Camera-type eye (tissue), 1 donor: Measurements from ENCODE around the gene CLDN6. TPM values are rescaled to one million over a fixed set of nuclear protein-coding genes. Genes with fewer than 3 reads are reported as not detected.

Source experiments
- total RNA-seq: library from RNA; depleted of rRNA; stranded (reverse); fragments of >200 nt; gene quantifications from one replicate; pipeline ENCODE4 v1.2.3, GENCODE V29; 2014

CLDN6 gene, protein sequence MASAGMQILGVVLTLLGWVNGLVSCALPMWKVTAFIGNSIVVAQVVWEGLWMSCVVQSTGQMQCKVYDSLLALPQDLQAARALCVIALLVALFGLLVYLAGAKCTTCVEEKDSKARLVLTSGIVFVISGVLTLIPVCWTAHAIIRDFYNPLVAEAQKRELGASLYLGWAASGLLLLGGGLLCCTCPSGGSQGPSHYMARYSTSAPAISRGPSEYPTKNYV
- not detected for total RNA-seq

GRCh38 chr16:3017794-3018506 lies at the start of gene CLDN6:
CLDN6 (minus strand) TSS chr16:3018183; CDS start chr16:3016021, 2,162 bp downstream.

GRCh38 chr16:3065069-3065741 lies 47.2 kb upstream of the CLDN6 start, which contains the start of gene IL32:
IL32 (plus strand) TSS chr16:3065640; CDS start chr16:3065812, 172 bp downstream.

DNA sequence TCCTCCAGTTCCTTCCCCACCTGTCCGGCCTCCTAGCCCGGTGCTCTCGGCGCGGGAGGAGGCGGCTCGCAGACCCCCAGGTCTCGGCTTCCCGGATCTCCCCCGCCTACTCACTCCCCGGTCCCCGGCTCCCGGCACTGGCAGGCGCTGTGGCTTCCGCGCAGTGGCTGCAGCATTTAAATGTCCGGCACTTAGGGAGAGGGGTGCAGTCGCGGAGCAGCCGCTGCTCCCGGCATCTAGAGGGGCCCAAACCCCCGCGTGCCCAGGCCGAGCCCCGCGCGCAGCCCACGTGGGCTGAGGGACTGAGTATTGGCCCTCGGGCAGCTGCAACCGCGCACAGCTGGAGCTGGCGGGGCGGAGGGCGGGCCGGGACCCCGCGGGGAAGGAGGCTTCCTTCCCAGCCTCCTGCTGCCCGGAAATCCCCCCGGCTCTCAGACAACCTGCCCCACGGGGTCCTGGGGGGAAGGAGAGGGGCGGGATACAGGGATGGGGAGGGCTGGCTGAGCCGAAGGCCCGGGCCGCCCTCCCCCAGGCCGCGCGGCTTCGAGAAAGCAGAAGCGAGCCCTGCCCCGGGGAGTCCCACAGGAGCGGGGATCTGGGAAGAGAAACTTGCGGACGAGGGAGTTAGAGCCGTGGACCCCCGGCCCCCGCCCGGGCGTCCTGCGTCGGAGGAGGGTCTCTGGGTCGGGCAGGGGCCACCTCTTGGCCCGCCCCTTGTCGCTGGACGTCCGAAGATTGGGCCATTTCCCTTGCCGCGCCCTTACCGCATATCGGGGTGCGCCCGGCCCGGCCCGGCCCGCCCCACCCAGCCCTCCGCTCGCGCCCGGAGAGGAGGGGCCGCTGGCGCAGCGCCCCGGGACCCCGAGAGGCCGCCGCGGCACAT lies 28.0 kb upstream of the CLDN6 start, which contains the start of gene MMP25:
Gene MMP25 (plus strand): TSS at position 804 of the 883 bp plus-strand sequence. CDS start 357 bp downstream, outside the sequence.

DNA sequence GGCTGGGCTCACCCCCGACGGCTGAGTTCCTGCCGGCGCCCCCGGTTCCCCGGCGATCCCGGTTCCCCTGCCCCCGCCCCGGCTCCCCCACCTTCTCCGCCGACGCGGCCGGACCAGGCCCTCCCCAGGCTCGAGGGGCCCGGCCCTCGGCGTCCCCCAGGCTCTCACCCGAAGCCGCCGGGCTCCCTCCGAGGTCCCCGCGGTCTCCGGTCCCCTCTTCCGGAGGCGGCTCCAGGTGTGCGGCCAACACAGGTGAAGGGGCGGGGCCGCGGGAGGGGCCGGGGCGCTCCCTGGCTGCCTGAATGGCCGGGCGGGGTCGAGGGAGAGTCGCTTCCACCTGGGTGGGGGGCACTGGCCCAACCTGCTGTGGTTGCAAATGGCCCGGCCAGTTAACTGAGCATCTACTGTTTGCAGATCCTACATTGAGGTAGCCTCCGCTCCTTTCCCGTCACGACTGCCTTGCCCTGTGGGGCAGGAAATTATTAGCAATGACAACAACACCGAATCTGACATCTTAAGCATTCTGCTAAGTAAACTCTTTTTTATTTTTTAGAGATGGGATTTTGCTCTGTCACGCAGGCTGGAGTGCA lies 18.8 kb upstream of the CLDN6 start, which contains the start of gene BICDL2:
Gene BICDL2 (minus strand): TSS at position 219 of the 590 bp plus-strand sequence. CDS start 1,448 bp downstream, outside the sequence.

DNA sequence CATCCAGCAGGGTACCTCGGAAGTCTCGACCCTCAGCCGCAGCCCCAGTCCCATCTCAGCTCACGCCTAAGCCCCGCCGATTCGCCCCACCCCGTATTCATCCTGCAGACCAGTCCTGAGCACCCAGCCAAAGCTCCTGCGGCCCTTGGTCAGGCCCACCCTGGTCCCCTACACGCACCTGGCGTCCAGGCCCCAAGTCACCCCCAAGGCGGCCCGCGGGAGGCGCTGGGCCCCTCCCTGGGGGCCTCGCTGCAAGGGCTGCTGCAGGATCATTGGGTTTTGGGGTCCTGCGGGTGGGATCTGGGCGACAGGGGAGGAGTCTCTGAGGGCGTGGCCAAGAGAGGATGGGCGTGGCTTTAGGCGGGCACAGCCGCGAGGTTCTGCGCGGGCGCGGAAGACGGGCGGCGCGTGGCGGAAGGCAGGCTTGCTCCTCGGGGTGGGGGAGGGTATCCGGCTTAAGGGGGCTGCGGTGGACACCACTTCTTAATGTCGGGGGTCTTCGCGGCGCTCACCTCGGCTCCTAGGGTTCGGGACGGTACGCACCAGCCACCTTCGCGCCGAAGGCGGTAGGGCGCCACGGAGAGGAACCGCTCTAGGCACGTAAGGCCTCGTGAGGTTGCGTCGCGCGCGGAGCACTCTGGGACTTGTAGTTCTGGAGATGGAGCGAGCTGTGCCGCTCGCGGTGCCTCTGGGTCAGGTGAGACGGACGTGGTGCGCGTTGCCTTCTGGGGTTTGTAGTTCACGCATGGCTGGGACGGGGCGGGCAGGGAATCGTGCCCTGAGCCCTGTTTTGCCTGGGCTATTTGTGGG lies 5.9 kb upstream of the CLDN6 start, which contains the start of the genes HCFC1R1 and THOC6:
Gene HCFC1R1 (minus strand): TSS at position 274 of the 810 bp plus-strand sequence. CDS start 1 bp downstream, at position 273.
Gene THOC6 (plus strand): TSS at position 367 of the 810 bp plus-strand sequence. CDS start 292 bp downstream, at position 659.

DNA sequence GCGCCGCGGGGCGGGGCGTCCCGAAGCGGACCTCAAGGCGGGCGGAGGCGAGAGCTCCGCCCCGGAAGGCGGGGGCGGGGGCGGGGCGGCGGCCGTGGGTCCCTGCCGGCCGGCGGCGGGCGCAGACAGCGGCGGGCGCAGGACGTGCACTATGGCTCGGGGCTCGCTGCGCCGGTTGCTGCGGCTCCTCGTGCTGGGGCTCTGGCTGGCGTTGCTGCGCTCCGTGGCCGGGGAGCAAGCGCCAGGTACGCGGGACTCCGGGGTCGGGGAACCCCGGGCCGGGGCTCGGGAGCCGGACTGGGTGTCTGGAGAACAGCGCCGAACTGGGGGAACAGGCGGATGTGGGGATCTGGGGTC lies 2.2 kb upstream of the CLDN6 start, which contains the start of gene TNFRSF12A:
Gene TNFRSF12A (plus strand): TSS at position 122 of the 357 bp plus-strand sequence. CDS start 30 bp downstream, at position 152.

DNA sequence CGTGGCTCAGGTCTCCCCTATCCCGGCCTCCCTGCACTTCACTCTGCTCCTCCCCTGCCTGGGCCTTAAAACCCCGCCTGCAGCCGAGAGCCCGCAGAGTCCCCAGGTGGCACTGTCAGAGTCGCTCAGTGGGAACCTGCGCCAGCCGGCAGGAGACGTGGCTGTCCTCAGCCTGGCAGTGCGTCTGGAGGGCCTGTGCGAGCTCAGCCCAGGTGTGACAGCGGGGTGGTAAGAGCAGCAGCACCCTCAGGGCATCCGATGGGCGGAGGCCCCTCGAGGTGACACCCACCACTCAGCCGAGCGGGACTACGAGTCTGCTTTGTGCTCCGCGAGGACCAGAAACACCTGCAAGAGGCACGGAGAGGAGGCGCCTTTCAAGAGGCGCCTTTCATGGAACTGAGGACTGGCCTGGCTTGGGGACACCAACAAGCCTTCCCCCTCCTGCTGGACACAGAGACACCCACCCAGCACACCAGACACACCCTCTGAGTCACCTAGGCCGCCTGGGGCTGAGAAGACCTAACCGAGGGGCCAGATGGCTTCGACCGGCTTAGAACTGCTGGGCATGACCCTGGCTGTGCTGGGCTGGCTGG lies 5.1 kb downstream of the CLDN6 start, which contains the start of gene CLDN9:
Gene CLDN9 (plus strand): TSS at position 96 of the 593 bp plus-strand sequence. CDS start 440 bp downstream, at position 536.

DNA sequence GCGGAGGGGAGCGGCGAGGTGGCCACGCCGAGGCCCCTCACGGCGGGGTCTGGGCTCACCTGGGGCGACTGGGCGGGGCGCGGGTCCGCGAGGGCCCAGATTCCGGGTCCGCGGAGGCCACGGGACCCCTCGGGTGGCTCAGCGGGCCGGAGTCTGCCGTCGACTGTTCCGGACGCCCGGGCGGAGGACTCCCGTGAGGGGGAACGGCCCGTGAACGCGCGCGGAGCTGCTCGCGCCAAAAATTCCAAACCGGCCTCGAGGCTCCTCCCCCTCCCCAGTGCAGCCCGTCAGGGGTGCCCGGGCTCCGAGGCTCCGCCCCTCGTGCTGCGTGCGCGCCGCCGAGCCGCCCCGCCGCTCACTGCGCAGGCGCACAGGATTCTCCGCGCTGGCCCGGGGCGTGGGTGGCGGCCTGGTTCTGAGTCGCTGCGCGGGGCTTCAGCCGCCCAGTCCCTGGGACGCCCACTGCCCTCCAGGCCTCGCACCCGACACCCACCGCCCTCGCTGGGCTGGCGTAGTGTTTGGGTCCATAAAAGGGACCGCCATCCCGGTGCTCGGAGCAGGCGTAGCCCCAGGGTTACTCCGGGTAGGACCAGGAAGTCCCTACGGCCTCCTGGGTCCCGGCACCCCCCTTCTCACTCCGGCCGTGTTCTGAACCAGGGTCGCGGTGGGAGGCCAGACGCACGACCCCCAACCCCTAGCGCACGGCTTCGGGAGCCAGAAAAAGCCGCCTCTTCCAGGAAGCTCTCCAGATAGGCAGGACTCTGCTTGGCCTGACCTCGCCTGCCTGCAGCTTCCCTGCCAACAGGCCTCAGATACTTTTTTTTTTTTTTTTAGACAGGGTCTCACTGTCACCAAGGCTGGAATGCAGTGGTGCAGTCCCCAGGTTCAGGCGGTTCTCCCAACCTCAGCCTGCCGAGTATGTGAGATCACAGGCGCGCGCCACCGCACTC lies 37.5 kb downstream of the CLDN6 start, which contains the start of gene PKMYT1:
Gene PKMYT1 (minus strand): TSS at position 220 of the 950 bp plus-strand sequence. CDS start 789 bp downstream, outside the sequence.

GRCh38 chr16:2968738-2969544 lies 49.0 kb downstream of the CLDN6 start, which contains the start of gene PAQR4:
PAQR4 (plus strand) TSS chr16:2969348; CDS start chr16:2969675, 327 bp downstream.

Other genes with a start within 250 kb of the CLDN6 start
- gene ELOB, start 240.9 kb downstream of the CLDN6 start, total RNA-seq: 283 TPM
- 2.9 TPM for gene PRSS33, start 230.6 kb downstream of the CLDN6 start, total RNA-seq
- not detected for gene PRSS41, start 219.7 kb downstream of the CLDN6 start, total RNA-seq
- gene PRSS21, start 200.9 kb downstream of the CLDN6 start, total RNA-seq: not detected
- gene ZG16B, start 187.9 kb downstream of the CLDN6 start, total RNA-seq: 4.8 TPM
- gene PRSS22, start 160.0 kb downstream of the CLDN6 start, total RNA-seq: 1.2 TPM
- gene FLYWCH2, start 135.0 kb downstream of the CLDN6 start, total RNA-seq: 46.7 TPM
- 35.2 TPM for gene FLYWCH1, start 106.3 kb downstream of the CLDN6 start, total RNA-seq
- gene KREMEN2, start 53.9 kb downstream of the CLDN6 start, total RNA-seq: 1.6 TPM
- 23.0 TPM for gene PAQR4, start 48.8 kb downstream of the CLDN6 start, total RNA-seq
- gene PKMYT1, start 37.7 kb downstream of the CLDN6 start, total RNA-seq: 8.2 TPM
- gene CLDN9, start 5.3 kb downstream of the CLDN6 start, total RNA-seq: not detected
- gene TNFRSF12A, start 2.2 kb upstream of the CLDN6 start, total RNA-seq: 10.3 TPM
- 10.0 TPM for gene HCFC1R1, start 5.8 kb upstream of the CLDN6 start, total RNA-seq
- 10.3 TPM for gene THOC6, start 5.9 kb upstream of the CLDN6 start, total RNA-seq
- gene BICDL2, start 18.8 kb upstream of the CLDN6 start, total RNA-seq: 3.1 TPM
- gene MMP25, start 28.4 kb upstream of the CLDN6 start, total RNA-seq: 2.1 TPM
- gene IL32, start 47.5 kb upstream of the CLDN6 start, total RNA-seq: 33.9 TPM
- not detected for gene ZSCAN10, start 81.1 kb upstream of the CLDN6 start, total RNA-seq
- 19.0 TPM for gene ZNF205, start 94.4 kb upstream of the CLDN6 start, total RNA-seq
- gene ZNF213, start 116.8 kb upstream of the CLDN6 start, total RNA-seq: 13.0 TPM
- not detected for gene OR1F1, start 170.0 kb upstream of the CLDN6 start, total RNA-seq
- gene ZNF200, start 217.0 kb upstream of the CLDN6 start, total RNA-seq: 16.1 TPM
- gene MEFV, start 238.4 kb upstream of the CLDN6 start, total RNA-seq: 0.99 TPM